ENCODE data around the gene MYL3.

Gene MYL3

DNA sequence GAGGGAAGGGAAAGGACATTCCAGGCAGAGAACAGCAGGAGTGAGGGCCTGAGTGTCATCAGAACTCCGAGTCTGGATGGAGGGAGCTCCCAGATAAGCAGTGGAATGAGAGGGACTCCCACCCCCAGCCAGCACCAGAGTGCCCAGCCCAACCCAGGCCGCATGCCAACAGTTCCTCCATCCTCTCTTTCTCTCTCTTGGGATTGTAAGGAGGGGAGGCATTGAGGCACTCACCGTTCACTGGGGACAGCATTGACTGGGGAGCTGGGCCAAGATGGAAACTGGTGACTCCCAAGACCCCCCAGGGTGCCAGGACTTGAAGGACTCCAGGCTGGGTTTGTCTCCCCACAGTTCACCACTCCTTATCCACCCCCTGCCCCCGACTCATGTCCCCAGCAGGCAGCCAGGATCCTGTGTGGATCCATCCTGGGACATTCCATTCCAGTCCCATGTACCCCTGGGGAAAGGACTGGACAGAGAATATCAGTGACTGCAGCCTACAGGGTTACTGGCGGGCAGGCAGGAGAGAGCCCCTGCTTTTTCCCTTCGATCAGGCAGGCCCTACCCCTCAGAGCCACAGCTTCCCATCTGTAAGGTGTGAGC is 30.0 kb upstream of the MYL3 start:
- Histone ChIP-seq H3K27ac (replicated peaks) (no peak overlapping the region), H3K4me3 (replicated peaks; ENCODE audit: insufficient read depth, low read length) (no peak overlapping the region)
- no peak for DNase-seq (ENCODE audit: low read depth in 1 of 2, low spot score in 1 of 2)

DNA sequence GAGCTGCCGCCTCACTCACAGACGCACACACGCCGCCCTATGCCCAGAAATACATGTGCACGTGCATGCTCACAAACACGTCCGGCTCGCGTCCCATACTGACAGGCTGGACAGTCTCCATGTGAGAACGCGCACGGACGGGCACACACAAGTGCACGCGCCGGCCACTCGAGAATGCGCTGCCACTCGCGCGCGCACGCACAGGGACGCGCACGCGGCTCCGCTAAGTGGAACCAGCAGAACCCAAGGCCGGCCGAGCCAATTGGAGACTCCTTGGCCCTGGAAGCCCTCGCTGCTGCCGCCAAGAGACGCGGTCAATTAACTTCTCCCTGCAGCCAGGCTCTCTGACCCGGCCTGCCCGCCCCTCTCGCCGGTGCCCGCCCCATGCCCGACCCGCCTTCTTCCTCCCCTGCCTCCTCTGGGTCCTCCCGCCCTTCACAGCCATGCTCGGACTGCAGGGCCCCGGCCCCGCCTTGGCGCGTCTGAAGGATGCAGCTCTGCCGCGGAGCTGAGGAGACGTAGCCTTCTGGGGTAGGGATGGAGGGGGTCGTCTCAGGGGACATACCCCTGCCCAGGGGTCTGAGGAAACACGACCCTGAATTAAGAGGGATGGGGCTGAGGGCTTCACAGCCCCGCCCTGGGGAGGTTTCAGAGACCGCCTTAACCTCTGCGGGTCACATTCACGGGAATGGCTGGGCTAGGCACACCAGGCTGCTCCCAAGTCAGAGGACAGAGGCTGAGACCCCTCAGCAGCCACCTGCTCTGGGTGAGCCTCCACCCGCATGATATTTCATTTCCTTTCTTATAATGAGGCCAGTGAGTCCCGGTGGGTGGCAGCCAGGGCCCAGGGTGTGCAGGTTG is 29.3 kb upstream of the MYL3 start:
- no peak overlapping the region for H3K27ac ChIP-seq (replicated peaks)
- H3K4me3 ChIP-seq (replicated peaks; ENCODE audit: insufficient read depth, low read length) = peak overlapping the region; percentile 29
- peaks cover 25% of the 10 kb centered on the region for H3K27me3 ChIP-seq (ENCODE audit: insufficient read depth, poor library complexity, severe bottlenecking)
- TF ChIP-seq POLR2AphosphoS5 (IDR thresholded peaks at IDR 0.05; ENCODE audit: low read depth) (no peak), SPI1 (IDR thresholded peaks at IDR 0.05; ENCODE audit: borderline replicate concordance, low read depth) (no peak), GABPA (IDR thresholded peaks at IDR 0.05; ENCODE audit: low read depth) (no peak), REST (IDR thresholded peaks at IDR 0.05; ENCODE audit: insufficient replicate concordance, low read depth) (no peak)
- TF ChIP-seq, protein P1, sequence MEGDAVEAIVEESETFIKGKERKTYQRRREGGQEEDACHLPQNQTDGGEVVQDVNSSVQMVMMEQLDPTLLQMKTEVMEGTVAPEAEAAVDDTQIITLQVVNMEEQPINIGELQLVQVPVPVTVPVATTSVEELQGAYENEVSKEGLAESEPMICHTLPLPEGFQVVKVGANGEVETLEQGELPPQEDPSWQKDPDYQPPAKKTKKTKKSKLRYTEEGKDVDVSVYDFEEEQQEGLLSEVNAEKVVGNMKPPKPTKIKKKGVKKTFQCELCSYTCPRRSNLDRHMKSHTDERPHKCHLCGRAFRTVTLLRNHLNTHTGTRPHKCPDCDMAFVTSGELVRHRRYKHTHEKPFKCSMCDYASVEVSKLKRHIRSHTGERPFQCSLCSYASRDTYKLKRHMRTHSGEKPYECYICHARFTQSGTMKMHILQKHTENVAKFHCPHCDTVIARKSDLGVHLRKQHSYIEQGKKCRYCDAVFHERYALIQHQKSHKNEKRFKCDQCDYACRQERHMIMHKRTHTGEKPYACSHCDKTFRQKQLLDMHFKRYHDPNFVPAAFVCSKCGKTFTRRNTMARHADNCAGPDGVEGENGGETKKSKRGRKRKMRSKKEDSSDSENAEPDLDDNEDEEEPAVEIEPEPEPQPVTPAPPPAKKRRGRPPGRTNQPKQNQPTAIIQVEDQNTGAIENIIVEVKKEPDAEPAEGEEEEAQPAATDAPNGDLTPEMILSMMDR (IDR thresholded peaks at IDR 0.05; ENCODE audit: insufficient read depth, low read length) = no peak
- peak; percentile 47 to 51 for DNase-seq (ENCODE audit: low read depth in 1 of 2, low spot score in 1 of 2)

More for the DNA sequence above, 30.0 kb upstream of the MYL3 start:
- no peak for TF ChIP-seq SPI1 (IDR thresholded peaks at IDR 0.05; ENCODE audit: borderline replicate concordance, low read depth)
- no peak for TF ChIP-seq REST (IDR thresholded peaks at IDR 0.05; ENCODE audit: insufficient replicate concordance, low read depth)
- TF ChIP-seq, protein P1 (IDR thresholded peaks at IDR 0.05; ENCODE audit: insufficient read depth, low read length) = no peak
- TF ChIP-seq POLR2AphosphoS5 (IDR thresholded peaks at IDR 0.05; ENCODE audit: low read depth) = no peak
- TF ChIP-seq GABPA (IDR thresholded peaks at IDR 0.05; ENCODE audit: low read depth) = no peak
- peaks cover 25% of the 10 kb centered on the region for H3K27me3 ChIP-seq (ENCODE audit: insufficient read depth, poor library complexity, severe bottlenecking)

GRCh38 chr3:46891132-46891531 is 27.9 kb upstream of the MYL3 start:
- DNase-seq (ENCODE audit: low read depth in 1 of 2, low spot score in 1 of 2) = no peak
- TF ChIP-seq SPI1 (IDR thresholded peaks at IDR 0.05; ENCODE audit: borderline replicate concordance, low read depth) (no peak), REST (IDR thresholded peaks at IDR 0.05; ENCODE audit: insufficient replicate concordance, low read depth) (no peak), POLR2AphosphoS5 (IDR thresholded peaks at IDR 0.05; ENCODE audit: low read depth) (no peak), GABPA (IDR thresholded peaks at IDR 0.05; ENCODE audit: low read depth) (no peak)
- TF ChIP-seq, protein P1 (IDR thresholded peaks at IDR 0.05; ENCODE audit: insufficient read depth, low read length) = no peak
- Histone ChIP-seq H3K27me3 (ENCODE audit: insufficient read depth, poor library complexity, severe bottlenecking) (peaks cover 25% of the 10 kb centered on the region), H3K27ac (replicated peaks) (no peak overlapping the region), H3K4me3 (replicated peaks; ENCODE audit: insufficient read depth, low read length) (no peak overlapping the region)
